ENCODE results near the gene ISM2. TPM values are rescaled to one million over a fixed set of nuclear protein-coding genes. Genes with fewer than 3 reads are reported as not detected.
A peak's percentile ranks its signal among the peaks of the same experiment; 100 is the strongest.

The ISM2 gene
- total and polyA plus RNA-seq, 12 donors = 0.08 to 0.22 (median 0.14) TPM; not detected in 8

DNA sequence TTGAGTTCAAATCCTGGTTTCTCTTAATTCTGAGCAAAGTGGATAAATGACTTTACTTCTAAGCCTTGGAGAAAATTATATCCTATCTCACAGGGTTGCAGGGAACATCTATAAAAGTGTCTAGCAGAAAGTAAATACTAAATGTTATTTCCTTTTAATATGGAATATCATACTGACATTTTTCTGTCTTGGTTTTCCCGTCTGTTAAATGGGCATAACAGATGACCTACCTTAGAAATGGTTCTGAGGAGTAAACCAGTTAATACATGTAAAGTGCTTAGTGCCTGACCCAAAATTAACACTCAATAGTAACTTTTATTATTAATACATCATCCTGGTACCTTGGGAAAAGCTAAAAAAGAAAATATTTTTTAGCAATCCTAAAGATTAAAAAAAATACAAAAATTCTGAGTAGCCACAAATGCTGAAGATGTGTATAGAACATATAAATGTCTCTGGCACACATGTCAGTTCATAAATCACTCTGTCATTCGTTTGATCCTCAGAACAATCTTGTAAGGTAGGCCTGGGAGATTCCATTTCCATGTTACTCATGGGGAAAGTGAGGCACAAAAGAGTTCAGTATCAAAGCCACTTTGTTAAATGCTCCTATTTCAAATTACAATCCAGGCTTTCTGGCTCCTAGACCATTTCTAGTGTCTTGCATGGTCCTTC lies 42.5 kb downstream of the ISM2 start:
- Histone ChIP-seq H3K4me1 (replicated peaks in 1 of 2) (peaks cover 4 to 22% of the 10 kb centered on the region in 2 donors), H3K9me3 (replicated peaks in 1 of 3) (no peaks in the 10 kb centered on the region), H3K27ac (no peak overlapping the region), H3K36me3 (replicated peaks in 1 of 2) (peaks cover 0 to 28% of the 10 kb centered on the region in 2 donors), H3K27me3 (no peaks in the 10 kb centered on the region), H3K4me3 (peak overlapping the region in 1 of 4 donors; percentile 77)
- no peak for DNase-seq
- no peak for TF ChIP-seq POLR2A (IDR thresholded peaks at IDR 0.05)
- TF ChIP-seq, protein P1, sequence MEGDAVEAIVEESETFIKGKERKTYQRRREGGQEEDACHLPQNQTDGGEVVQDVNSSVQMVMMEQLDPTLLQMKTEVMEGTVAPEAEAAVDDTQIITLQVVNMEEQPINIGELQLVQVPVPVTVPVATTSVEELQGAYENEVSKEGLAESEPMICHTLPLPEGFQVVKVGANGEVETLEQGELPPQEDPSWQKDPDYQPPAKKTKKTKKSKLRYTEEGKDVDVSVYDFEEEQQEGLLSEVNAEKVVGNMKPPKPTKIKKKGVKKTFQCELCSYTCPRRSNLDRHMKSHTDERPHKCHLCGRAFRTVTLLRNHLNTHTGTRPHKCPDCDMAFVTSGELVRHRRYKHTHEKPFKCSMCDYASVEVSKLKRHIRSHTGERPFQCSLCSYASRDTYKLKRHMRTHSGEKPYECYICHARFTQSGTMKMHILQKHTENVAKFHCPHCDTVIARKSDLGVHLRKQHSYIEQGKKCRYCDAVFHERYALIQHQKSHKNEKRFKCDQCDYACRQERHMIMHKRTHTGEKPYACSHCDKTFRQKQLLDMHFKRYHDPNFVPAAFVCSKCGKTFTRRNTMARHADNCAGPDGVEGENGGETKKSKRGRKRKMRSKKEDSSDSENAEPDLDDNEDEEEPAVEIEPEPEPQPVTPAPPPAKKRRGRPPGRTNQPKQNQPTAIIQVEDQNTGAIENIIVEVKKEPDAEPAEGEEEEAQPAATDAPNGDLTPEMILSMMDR (IDR thresholded peaks at IDR 0.05) = no peak
- intact Hi-C loops (cut with DNase I) = loop anchor here (5.0 to 10.0 kb wide), 2 partner anchors 96 to 99 kb away; no protein-coding TSS in a partner anchor
- 59 to 67% (median 65%) methylated on average over 2 of the region's 2 CpGs for WGBS, 4 donors

DNA sequence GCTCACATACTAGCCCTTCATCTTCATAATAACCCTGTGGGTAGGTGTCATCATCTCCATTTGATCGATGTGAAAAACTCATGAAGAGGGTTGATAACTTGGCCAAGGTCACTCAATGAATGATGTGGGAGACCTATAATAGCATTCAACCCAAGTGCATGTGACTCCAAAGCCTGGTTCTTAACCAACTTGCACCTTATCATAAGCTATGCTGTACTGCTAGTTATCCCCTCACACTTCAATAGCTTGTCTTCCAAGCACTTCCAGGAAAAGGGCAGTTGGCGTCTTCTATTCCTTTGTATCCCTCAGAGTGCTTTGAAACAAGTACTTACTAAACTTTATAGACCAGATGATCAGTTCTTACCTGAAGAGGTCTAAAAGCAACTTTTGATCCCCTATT lies 56.4 kb downstream of the ISM2 start:
- no peak overlapping the region for H3K4me3 ChIP-seq
- TF ChIP-seq POLR2A (IDR thresholded peaks at IDR 0.05) = no peak
- TF ChIP-seq, protein P1 (IDR thresholded peaks at IDR 0.05) = no peak
- H3K36me3 ChIP-seq (replicated peaks in 1 of 2) = peaks cover 0 to 55% of the 10 kb centered on the region in 2 donors
- H3K27ac ChIP-seq = no peak overlapping the region
- no peaks in the 10 kb centered on the region for H3K9me3 ChIP-seq (replicated peaks in 1 of 3)
- intact Hi-C loops (cut with DNase I) = no loop called here
- DNase-seq = no peak
- no peaks in the 10 kb centered on the region for H3K4me1 ChIP-seq (replicated peaks in 1 of 2)
- 85 to 91% (median 89%) methylated on average over 2 of the region's 2 CpGs for WGBS, 4 donors
- no peaks in the 10 kb centered on the region for H3K27me3 ChIP-seq

- Histone ChIP-seq H3K9me3 (replicated peaks in 1 of 3) (no peaks in the 10 kb centered on the region), H3K4me3 (no peak overlapping the region), H3K4me1 (replicated peaks in 1 of 2) (no peaks in the 10 kb centered on the region), H3K36me3 (replicated peaks in 1 of 2) (peaks cover 0 to 68% of the 10 kb centered on the region in 2 donors), H3K27me3 (no peaks in the 10 kb centered on the region), H3K27ac (no peak overlapping the region)
- TF ChIP-seq, protein P1 (IDR thresholded peaks at IDR 0.05) = no peak
- no peak for TF ChIP-seq POLR2A (IDR thresholded peaks at IDR 0.05)
- whole genome bisulfite sequencing, 4 donors = 91 to 98% (median 94%) methylated on average over 4 of the region's 4 CpGs
- intact Hi-C loops (cut with DNase I) = no loop called here
- DNase-seq = no peak
These were observed 58.8 kb downstream of the ISM2 start for GRCh38 chr14:77439861-77440260.

DNA sequence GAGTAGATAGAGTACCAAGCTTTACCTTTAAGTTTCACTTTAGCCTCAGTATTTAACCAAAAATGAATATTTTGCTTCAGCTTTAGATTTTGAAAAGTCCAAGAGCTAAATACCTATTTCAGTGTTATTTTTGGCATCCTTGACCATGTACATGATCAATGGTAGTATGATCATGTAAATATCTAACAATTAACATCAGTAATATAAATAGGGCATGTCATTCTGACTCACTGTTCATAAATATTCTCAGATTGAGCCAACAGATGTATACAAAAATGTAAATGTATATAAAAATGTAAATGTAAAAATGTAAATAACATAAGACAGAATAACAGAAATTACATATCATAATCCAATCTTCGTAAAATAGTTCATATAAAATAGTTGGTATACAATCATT lies 60.0 kb downstream of the ISM2 start:
- intact Hi-C loops (cut with DNase I) = no loop called here
- Histone ChIP-seq H3K4me1 (replicated peaks in 1 of 2) (no peaks in the 10 kb centered on the region), H3K27ac (no peak overlapping the region), H3K9me3 (replicated peaks in 1 of 3) (no peaks in the 10 kb centered on the region), H3K4me3 (no peak overlapping the region), H3K36me3 (replicated peaks in 1 of 2) (peaks cover 0 to 70% of the 10 kb centered on the region in 2 donors), H3K27me3 (no peaks in the 10 kb centered on the region)
- 97 to 99% (median 98%) methylated on average over 1 of the region's 1 CpG for WGBS, 4 donors
- no peak for TF ChIP-seq POLR2A (IDR thresholded peaks at IDR 0.05)
- TF ChIP-seq, protein P1 (IDR thresholded peaks at IDR 0.05) = no peak
- no peak for DNase-seq
